Measurements from ENCODE around the gene SMG5. TPM values are rescaled to one million over a fixed set of nuclear protein-coding genes. Genes with fewer than 3 reads are reported as not detected.

The SMG5 gene
- total and polyA plus RNA-seq, 4 donors: 37.3 to 68.4 (median 41.4) TPM

- Histone ChIP-seq H3K9ac (ENCODE audit: insufficient read depth in 1 of 2, low read length in 2 of 2) (no peak overlapping the region), H3K4me3 (no peak overlapping the region), H3K27ac (ENCODE audit: low read depth in 1 of 2, low read length in 1 of 2) (peak overlapping the region in 1 of 2 donors; percentile 5), H3K9me3 (ENCODE audit: control insufficient read depth in 4 of 4, insufficient read depth in 3 of 4, low read length in 3 of 4) (peaks cover 0 to 1% (median 0%) of the 10 kb centered on the region in 4 donors), H3K27me3 (ENCODE audit: control insufficient read depth in 3 of 3, insufficient read depth in 3 of 3, low read length in 2 of 3) (peaks cover 0 to 16% (median 12%) of the 10 kb centered on the region in 3 donors), H3K4me1 (ENCODE audit: control insufficient read depth in 5 of 5, insufficient read depth in 5 of 5, low read length in 5 of 5) (peaks cover 0 to 15% (median 0%) of the 10 kb centered on the region in 5 donors), H3K36me3 (ENCODE audit: control insufficient read depth in 4 of 4, insufficient read depth in 4 of 4, low read length in 4 of 4) (peaks cover 16 to 41% (median 27%) of the 10 kb centered on the region in 4 donors)
- no peak for TF ChIP-seq CTCF (IDR thresholded peaks at IDR 0.05; ENCODE audit: control extremely low read depth, extremely low read depth)
- 65 to 92% methylated on average over 2 to 4 of the region's 4 CpGs for WGBS, 2 donors
- no peak for DNase-seq
- no peak for ATAC-seq (ENCODE audit: insufficient read depth, low FRiP score)
Measured at GRCh38 chr1:156248323-156248683, 34.3 kb downstream of the SMG5 start.

- whole genome bisulfite sequencing, 2 donors: 55 to 80% methylated on average over 16 of the region's 16 CpGs
- Histone ChIP-seq H3K9ac (ENCODE audit: insufficient read depth in 1 of 2, low read length in 2 of 2) (no peak within 1 kb of the TSS), H3K27me3 (ENCODE audit: control insufficient read depth in 3 of 3, insufficient read depth in 3 of 3, low read length in 2 of 3) (peaks cover 0 to 16% (median 12%) of the 10 kb centered on the region in 3 donors), H3K9me3 (ENCODE audit: control insufficient read depth in 4 of 4, insufficient read depth in 3 of 4, low read length in 3 of 4) (peaks cover 0 to 1% (median 0%) of the 10 kb centered on the region in 4 donors), H3K36me3 (ENCODE audit: control insufficient read depth in 4 of 4, insufficient read depth in 4 of 4, low read length in 4 of 4) (peaks cover 9 to 36% (median 22%) of the 10 kb centered on the region in 4 donors), H3K4me3 (no peak within 1 kb of the TSS), H3K27ac (ENCODE audit: low read depth in 1 of 2, low read length in 1 of 2) (peak within 1 kb of the TSS in 1 of 2 donors; percentile 5), H3K4me1 (ENCODE audit: control insufficient read depth in 5 of 5, insufficient read depth in 5 of 5, low read length in 5 of 5) (peaks cover 0 to 13% (median 0%) of the 10 kb centered on the region in 5 donors)
- ATAC-seq (ENCODE audit: insufficient read depth, low FRiP score) (no peak), DNase-seq (peak in 2 of 3 donors; percentile 34 to 49)
- no peak for TF ChIP-seq CTCF (IDR thresholded peaks at IDR 0.05; ENCODE audit: control extremely low read depth, extremely low read depth)
Measured at GRCh38 chr1:156247460-156248322, 34.9 kb downstream of the SMG5 start, which contains the start of gene PAQR6. TSS of gene PAQR6 (minus strand) at chr1:156248056. CDS start at chr1:156246731, 1,325 bp downstream.

- DNase-seq (no peak), ATAC-seq (ENCODE audit: insufficient read depth, low FRiP score) (no peak)
- H3K36me3 ChIP-seq (ENCODE audit: control insufficient read depth in 4 of 4, insufficient read depth in 4 of 4, low read length in 4 of 4): peaks cover 2 to 32% (median 15%) of the 10 kb centered on the region in 4 donors
- H3K27me3 ChIP-seq (ENCODE audit: control insufficient read depth in 3 of 3, insufficient read depth in 3 of 3, low read length in 2 of 3): peaks cover 0 to 16% (median 12%) of the 10 kb centered on the region in 3 donors
- WGBS, 2 donors: 60 to 76% methylated on average over 16 of the region's 16 CpGs
- peaks cover 0 to 1% (median 0%) of the 10 kb centered on the region in 4 donors for H3K9me3 ChIP-seq (ENCODE audit: control insufficient read depth in 4 of 4, insufficient read depth in 3 of 4, low read length in 3 of 4)
- H3K27ac ChIP-seq (ENCODE audit: low read depth in 1 of 2, low read length in 1 of 2): no peak overlapping the region
- TF ChIP-seq CTCF (IDR thresholded peaks at IDR 0.05; ENCODE audit: control extremely low read depth, extremely low read depth): no peak
- peaks cover 0 to 13% (median 0%) of the 10 kb centered on the region in 5 donors for H3K4me1 ChIP-seq (ENCODE audit: control insufficient read depth in 5 of 5, insufficient read depth in 5 of 5, low read length in 5 of 5)
- H3K9ac ChIP-seq (ENCODE audit: insufficient read depth in 1 of 2, low read length in 2 of 2): no peak overlapping the region
- no peak overlapping the region for H3K4me3 ChIP-seq
Measured at GRCh38 chr1:156246781-156247459, 35.7 kb downstream of the SMG5 start.

Data from lung (tissue), 12 donors.